A549 (cell line): ENCODE data around the gene LTV1. TPM values are rescaled to one million over a fixed set of nuclear protein-coding genes. Genes with fewer than 3 reads are reported as not detected.
"Not testable (repeated sequence)": the region's sequence is repeated elsewhere in the genome, so short reads cannot be mapped to it uniquely, and the experiment has no call there.

Experiments
- ATAC-seq, 2 experiments: fragments of 200-7000 bp in 1 of 2; fragments of >200 bp in 1 of 2; cut with Nextera tagmentation in 1 of 2; cut with Tn5 transposase in 1 of 2; 3 replicates each; pipeline versions ENCODE4 v1.8.0 to v1.9.1; 2018 to 2020; ENCODE audit warnings: mild to moderate bottlenecking in 1 of 2, moderate library complexity in 1 of 2
- CTCF ChIA-PET: fragments of 300-600 bp; sonication (Branson Sonifier 250); formaldehyde crosslinking; extraction: SDS; loops from one replicate; lab custom pipeline; 2021; ENCODE audit warnings: antibody characterized with exemption, inconsistent platforms; lab: Yijun Ruan, JAX
- POLR2A ChIA-PET: fragments of 350-600 bp; formaldehyde crosslinking; extraction: SDS; loops from one replicate; lab custom pipeline; 2021; ENCODE audit warnings: antibody characterized with exemption, inconsistent platforms; lab: Yijun Ruan, JAX
- DNase-seq, 2 experiments: peaks; one replicate each; pipeline versions ENCODE4 v3.0.0 to v3.0.0-alpha.2; 2011 to 2016; ENCODE audit warnings: low read depth in 1 of 2, low spot score in 1 of 2
- FAIRE-seq: peaks from 2 replicates; lab custom pipeline; 2011; peaks lifted over from hg19 to GRCh38; lab: Jason Lieb, UNC
- H3K27ac ChIP-seq, 2 experiments: fragments of >200 bp; sonication (Bioruptor Twin); formaldehyde crosslinking; 3 replicates each; pipeline ENCODE4 v1.5.1; 2016 to 2017
- H3K4me1 ChIP-seq: fragments of >200 bp; sonication (Bioruptor Twin); formaldehyde crosslinking; 3 replicates; pipeline ENCODE4 v1.6.1; 2016
- H3K4me2 ChIP-seq: fragments of >200 bp; sonication (Bioruptor Twin); formaldehyde crosslinking; 3 replicates; pipeline ENCODE4 v1.6.1; 2016
- H3K4me3 ChIP-seq: fragments of >200 bp; sonication (Bioruptor Twin); formaldehyde crosslinking; 3 replicates; pipeline ENCODE4 v1.5.1; 2016
- H3K9me3 ChIP-seq: fragments of >200 bp; sonication (Bioruptor Twin); formaldehyde crosslinking; 3 replicates; pipeline ENCODE4 v1.6.1; 2016
- EP300 ChIP-seq, 2 experiments: fragments of >200 bp; sonication (Bioruptor Twin); formaldehyde crosslinking; IDR thresholded peaks; 2 replicates in 1 of 2; 3 replicates in 1 of 2; pipeline ENCODE4 v1.6.1; 2016 to 2017
- GATA3 ChIP-seq: IDR thresholded peaks from 2 replicates; pipeline ENCODE4 v1.6.1; 2012; ENCODE audit warnings: borderline replicate concordance
- HOXB13 ChIP-seq: fragments of 250-450 bp; sonication (Bioruptor Pico); IDR thresholded peaks from 2 replicates; pipeline ENCODE4 v1.5.0; 2020; ENCODE audit warnings: low read depth, mild to moderate bottlenecking, moderate library complexity
- KDM5A ChIP-seq: fragments of 200-600 bp; sonication (generic); IDR thresholded peaks from 2 replicates; pipeline ENCODE4 v1.6.1; 2016; ENCODE audit warnings: antibody characterized with exemption, mild to moderate bottlenecking
- MAZ ChIP-seq: fragments of 150-350 bp; IDR thresholded peaks from 2 replicates; pipeline ENCODE4 v1.6.1; 2014; ENCODE audit warnings: antibody characterized with exemption, low read depth, low read length, borderline replicate concordance
- MYC ChIP-seq: IDR thresholded peaks from 2 replicates; pipeline ENCODE4 v1.6.1; 2012; ENCODE audit warnings: mild to moderate bottlenecking, inconsistent platforms, low read length, improper control_type of control experiment, borderline replicate concordance
- NPAS2 ChIP-seq: fragments of 250-450 bp; sonication (Bioruptor Pico); IDR thresholded peaks from 2 replicates; pipeline ENCODE4 v1.8.0; 2022; ENCODE audit warnings: mild to moderate bottlenecking, moderate library complexity, borderline replicate concordance
- NR3C1 ChIP-seq: fragments of >200 bp; sonication (Bioruptor Twin); formaldehyde crosslinking; IDR thresholded peaks from 3 replicates; pipeline ENCODE4 v1.6.1; 2017
- POLR2A ChIP-seq: IDR thresholded peaks from 2 replicates; pipeline ENCODE4 v1.6.1; 2012; ENCODE audit warnings: mild to moderate bottlenecking, low read length
- RAD21 ChIP-seq, 2 experiments: fragments of >200 bp in 1 of 2; sonication (Bioruptor Twin) in 1 of 2; formaldehyde crosslinking in 1 of 2; IDR thresholded peaks in 1 of 2; conservative IDR thresholded peaks in 1 of 2; 2 replicates in 1 of 2; 3 replicates in 1 of 2; pipeline ENCODE4 v1.6.1; 2012 to 2018; ENCODE audit warnings: inconsistent platforms in 1 of 2
- RCOR1 ChIP-seq: fragments of 150-350 bp; IDR thresholded peaks from 2 replicates; pipeline ENCODE4 v1.6.1; 2014; ENCODE audit warnings: antibody characterized with exemption, low read length, low read depth
- TP53 ChIP-seq: fragments of 250-450 bp; sonication (Bioruptor Pico); IDR thresholded peaks from 2 replicates; pipeline ENCODE4 v1.5.0; 2021; ENCODE audit warnings: mild to moderate bottlenecking, moderate library complexity
- ZC3H11A ChIP-seq: fragments of 450-650 bp; IDR thresholded peaks from 2 replicates; pipeline ENCODE4 v1.6.1; 2014; ENCODE audit warnings: antibody characterized with exemption, mild to moderate bottlenecking
- ZNF302 ChIP-seq: fragments of 250-450 bp; sonication (Bioruptor Pico); IDR thresholded peaks from 2 replicates; pipeline ENCODE4 v1.9.0; 2021; ENCODE audit warnings: inconsistent platforms, mild to moderate bottlenecking, moderate library complexity
- WGBS: methylation state at CpG from one replicate; pipeline ENCODE4 v1.1.6; 2017; ENCODE audit errors: missing lambda C conversion rate; 5-methylcytosine and 5-hydroxymethylcytosine counted together
- polyA plus RNA-seq, 4 experiments: library from polyadenylated mRNA; depleted of rRNA in 3 of 4; stranded (reverse); fragments of >200 nt; fragmentation: RNase III in 1 of 4; extraction: RNeasy Plus Mini Kit Qiagen cat#74134 plus additional on column Dnase treatment in 1 of 4; gene quantifications; 2 replicates in 3 of 4; 3 replicates in 1 of 4; pipeline ENCODE4 v1.2.3, GENCODE V29; 2011 to 2017
- TF ChIP-seq, protein P1 (sequence below): fragments of >200 bp; sonication (Bioruptor Twin); formaldehyde crosslinking; IDR thresholded peaks from 2 replicates; pipeline ENCODE4 v1.6.1; 2016
- TF ChIP-seq, protein P2 (sequence below): fragments of 250-450 bp; sonication (Bioruptor Pico); IDR thresholded peaks from 2 replicates; pipeline ENCODE4 v1.5.0; 2021; ENCODE audit warnings: mild to moderate bottlenecking, moderate library complexity, borderline replicate concordance
- TF ChIP-seq, protein P3 (sequence below): fragments of 250-450 bp; sonication (Bioruptor Pico); IDR thresholded peaks from 2 replicates; pipeline ENCODE4 v1.5.0; 2020; ENCODE audit warnings: low read depth, mild to moderate bottlenecking, moderate library complexity
- TF ChIP-seq, protein P4 (sequence below): fragments of 200-600 bp; sonication (generic); IDR thresholded peaks from 2 replicates; pipeline ENCODE4 v1.6.1; 2016; ENCODE audit warnings: antibody characterized with exemption, mild to moderate bottlenecking, moderate library complexity

Gene LTV1
- polyA plus RNA-seq, 2 of the 4 experiments (the other 2 are of a cell fraction), result 50.7 to 52.4 TPM

DNA sequence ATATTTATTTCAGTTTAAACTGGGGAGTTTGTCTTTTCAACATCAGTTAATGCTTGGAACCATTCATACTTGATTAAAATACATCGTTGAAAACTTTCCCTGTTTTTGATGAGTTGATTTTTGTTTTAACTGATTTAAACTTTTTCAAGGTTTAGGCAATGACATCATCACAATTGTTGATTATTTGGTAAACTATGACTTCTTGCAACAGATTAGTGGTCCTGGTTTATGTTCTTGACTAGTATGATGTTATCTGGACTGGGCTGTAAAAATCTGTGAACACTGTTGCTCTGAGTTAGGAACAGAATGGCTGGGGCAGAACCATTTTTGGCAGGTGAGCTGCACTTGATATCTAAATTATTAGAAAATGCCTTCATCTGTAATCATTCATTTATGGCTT is 21.1 kb downstream of the LTV1 start, which contains the start of gene ZC2HC1B:
ZC2HC1B (plus strand) TSS at position 241 of the 400 bp plus-strand sequence; CDS start at position 307, 66 bp downstream.
- H3K4me3 ChIP-seq, result no peak within 1 kb of the TSS
- H3K27ac ChIP-seq, result no peak within 1 kb of the TSS
- CTCF ChIA-PET, result no interaction called here
- 0 out of 3 replicates have a peak, but pooled peaks cover 2% of the 10 kb centered on the region for H3K9me3 ChIP-seq
- FAIRE-seq, result no peak
- POLR2A ChIA-PET, result no interaction called here
- 95% methylated on average over 1 of the region's 1 CpG for WGBS
- H3K4me2 ChIP-seq, result no peak within 1 kb of the TSS
- H3K4me1 ChIP-seq, result no peaks in the 10 kb centered on the region
- TF ChIP-seq, protein P1, sequence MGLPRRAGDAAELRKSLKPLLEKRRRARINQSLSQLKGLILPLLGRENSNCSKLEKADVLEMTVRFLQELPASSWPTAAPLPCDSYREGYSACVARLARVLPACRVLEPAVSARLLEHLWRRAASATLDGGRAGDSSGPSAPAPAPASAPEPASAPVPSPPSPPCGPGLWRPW, result no peak
- no peak for TF ChIP-seq GATA3
- TF ChIP-seq EP300 (IDR thresholded peaks at IDR 0.05), result no peak
- TF ChIP-seq POLR2A, result no peak
- no peak for TF ChIP-seq HOXB13 (CRISPR knock-in tag)
- TF ChIP-seq NR3C1, result no peak
- TF ChIP-seq RAD21 (conservative IDR thresholded peaks at IDR 0.05 in 1 of 2, IDR thresholded peaks at IDR 0.05 in 1 of 2), result no peak
- TF ChIP-seq ZNF302, result no peak
- TF ChIP-seq MYC, result no peak
- DNase-seq, result no peak
- no peak for ATAC-seq

DNA sequence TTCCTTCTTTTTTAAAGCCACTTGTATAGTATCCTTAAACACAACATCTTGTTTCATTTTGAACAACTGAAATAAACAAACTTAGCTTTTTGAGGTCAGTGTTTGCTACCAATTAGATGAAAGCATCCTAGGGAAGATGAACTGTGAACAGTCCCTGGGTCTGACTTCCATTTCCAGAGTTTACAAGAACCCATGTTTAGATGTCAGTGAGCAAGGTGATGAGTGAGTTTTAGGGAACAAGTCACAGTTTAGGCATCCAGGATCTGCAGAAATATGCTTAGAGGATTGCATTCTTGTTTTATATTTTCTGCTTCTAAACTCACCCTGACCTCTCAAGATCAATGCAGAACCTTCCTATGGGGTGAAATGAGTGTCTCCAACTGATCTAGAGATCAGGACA is 24.1 kb downstream of the LTV1 start:
- H3K27ac ChIP-seq, result no peak overlapping the region
- H3K4me1 ChIP-seq, result no peaks in the 10 kb centered on the region
- H3K4me3 ChIP-seq, result no peak overlapping the region
- H3K4me2 ChIP-seq, result no peak overlapping the region
- FAIRE-seq (no peak), ATAC-seq (no peak), DNase-seq (no peak)
- ChIA-PET CTCF (no interaction called here), POLR2A (no interaction called here)
- H3K9me3 ChIP-seq, result 0 out of 3 replicates have a peak, but pooled peaks cover 2% of the 10 kb centered on the region
- no peak for TF ChIP-seq ZNF302
- TF ChIP-seq NPAS2, result no peak
- TF ChIP-seq POLR2A, result no peak
- TF ChIP-seq TP53, result no peak
- TF ChIP-seq, protein P2, sequence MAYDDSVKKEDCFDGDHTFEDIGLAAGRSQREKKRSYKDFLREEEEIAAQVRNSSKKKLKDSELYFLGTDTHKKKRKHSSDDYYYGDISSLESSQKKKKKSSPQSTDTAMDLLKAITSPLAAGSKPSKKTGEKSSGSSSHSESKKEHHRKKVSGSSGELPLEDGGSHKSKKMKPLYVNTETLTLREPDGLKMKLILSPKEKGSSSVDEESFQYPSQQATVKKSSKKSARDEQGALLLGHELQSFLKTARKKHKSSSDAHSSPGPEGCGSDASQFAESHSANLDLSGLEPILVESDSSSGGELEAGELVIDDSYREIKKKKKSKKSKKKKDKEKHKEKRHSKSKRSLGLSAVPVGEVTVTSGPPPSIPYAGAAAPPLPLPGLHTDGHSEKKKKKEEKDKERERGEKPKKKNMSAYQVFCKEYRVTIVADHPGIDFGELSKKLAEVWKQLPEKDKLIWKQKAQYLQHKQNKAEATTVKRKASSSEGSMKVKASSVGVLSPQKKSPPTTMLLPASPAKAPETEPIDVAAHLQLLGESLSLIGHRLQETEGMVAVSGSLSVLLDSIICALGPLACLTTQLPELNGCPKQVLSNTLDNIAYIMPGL (CRISPR knock-in tag), result no peak
- no peak for TF ChIP-seq MAZ
- TF ChIP-seq, protein P3, sequence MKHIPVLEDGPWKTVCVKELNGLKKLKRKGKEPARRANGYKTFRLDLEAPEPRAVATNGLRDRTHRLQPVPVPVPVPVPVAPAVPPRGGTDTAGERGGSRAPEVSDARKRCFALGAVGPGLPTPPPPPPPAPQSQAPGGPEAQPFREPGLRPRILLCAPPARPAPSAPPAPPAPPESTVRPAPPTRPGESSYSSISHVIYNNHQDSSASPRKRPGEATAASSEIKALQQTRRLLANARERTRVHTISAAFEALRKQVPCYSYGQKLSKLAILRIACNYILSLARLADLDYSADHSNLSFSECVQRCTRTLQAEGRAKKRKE (CRISPR knock-in tag), result no peak
- TF ChIP-seq, protein P4, sequence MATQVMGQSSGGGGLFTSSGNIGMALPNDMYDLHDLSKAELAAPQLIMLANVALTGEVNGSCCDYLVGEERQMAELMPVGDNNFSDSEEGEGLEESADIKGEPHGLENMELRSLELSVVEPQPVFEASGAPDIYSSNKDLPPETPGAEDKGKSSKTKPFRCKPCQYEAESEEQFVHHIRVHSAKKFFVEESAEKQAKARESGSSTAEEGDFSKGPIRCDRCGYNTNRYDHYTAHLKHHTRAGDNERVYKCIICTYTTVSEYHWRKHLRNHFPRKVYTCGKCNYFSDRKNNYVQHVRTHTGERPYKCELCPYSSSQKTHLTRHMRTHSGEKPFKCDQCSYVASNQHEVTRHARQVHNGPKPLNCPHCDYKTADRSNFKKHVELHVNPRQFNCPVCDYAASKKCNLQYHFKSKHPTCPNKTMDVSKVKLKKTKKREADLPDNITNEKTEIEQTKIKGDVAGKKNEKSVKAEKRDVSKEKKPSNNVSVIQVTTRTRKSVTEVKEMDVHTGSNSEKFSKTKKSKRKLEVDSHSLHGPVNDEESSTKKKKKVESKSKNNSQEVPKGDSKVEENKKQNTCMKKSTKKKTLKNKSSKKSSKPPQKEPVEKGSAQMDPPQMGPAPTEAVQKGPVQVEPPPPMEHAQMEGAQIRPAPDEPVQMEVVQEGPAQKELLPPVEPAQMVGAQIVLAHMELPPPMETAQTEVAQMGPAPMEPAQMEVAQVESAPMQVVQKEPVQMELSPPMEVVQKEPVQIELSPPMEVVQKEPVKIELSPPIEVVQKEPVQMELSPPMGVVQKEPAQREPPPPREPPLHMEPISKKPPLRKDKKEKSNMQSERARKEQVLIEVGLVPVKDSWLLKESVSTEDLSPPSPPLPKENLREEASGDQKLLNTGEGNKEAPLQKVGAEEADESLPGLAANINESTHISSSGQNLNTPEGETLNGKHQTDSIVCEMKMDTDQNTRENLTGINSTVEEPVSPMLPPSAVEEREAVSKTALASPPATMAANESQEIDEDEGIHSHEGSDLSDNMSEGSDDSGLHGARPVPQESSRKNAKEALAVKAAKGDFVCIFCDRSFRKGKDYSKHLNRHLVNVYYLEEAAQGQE, result no peak
- no peak for TF ChIP-seq ZC3H11A
- TF ChIP-seq RCOR1, result no peak
- TF ChIP-seq NR3C1, result no peak
- no peak for TF ChIP-seq KDM5A

DNA sequence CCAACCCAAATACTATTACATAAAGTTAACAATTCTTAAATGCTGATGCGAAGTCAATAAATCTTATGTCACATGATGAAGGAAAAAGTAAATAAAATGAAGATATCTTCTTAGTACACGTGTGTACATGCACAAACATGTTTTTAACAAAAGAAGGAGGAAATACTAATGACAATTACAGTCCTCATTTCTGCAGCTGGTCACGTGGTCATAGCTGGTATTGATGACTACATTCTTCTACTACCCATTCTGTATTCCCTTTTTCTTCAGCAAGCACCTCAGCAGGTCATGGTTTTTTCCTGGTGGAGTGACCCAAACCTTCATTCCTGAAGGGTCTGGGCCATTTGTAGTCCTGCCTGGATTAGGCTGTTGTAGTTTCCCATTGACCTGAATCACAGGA is 25.7 kb downstream of the LTV1 start:
- POLR2A ChIA-PET, result not testable (repeated sequence)

DNA sequence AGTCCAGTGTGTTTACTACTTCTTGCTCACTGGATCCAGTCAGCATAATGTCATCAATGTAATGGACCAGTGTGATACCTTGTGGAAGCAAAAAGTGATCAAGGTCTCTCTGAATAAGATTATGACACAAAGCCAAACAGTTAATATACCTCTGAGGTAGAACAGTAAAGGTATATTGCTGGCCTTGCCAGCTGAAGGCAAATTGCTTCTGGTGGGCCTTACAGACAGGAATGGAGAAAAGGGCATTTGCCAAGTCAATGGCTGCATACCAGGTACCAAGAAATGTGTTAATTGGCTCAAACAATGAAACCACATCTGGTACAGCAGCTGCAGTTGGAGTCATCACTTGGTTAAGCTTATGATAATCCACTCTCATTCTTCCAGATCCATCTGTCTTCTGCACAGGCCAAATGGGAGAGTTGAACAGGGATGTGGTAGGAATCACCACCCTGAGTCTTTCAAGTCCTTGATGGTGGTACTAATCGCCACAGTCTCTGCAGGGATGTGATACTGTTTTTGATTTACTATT is 28.1 kb downstream of the LTV1 start:
- CTCF ChIA-PET, H3K4me3 ChIP-seq, H3K9me3 ChIP-seq, ATAC-seq, H3K4me1 ChIP-seq, H3K4me2 ChIP-seq, DNase-seq, FAIRE-seq, POLR2A ChIA-PET, H3K27ac ChIP-seq: not testable (repeated sequence)
- 36% methylated on average over 1 of the region's 1 CpG for WGBS

More for the DNA sequence above, 25.7 kb downstream of the LTV1 start:
- 39% methylated on average over 3 of the region's 3 CpGs for WGBS
- H3K27ac ChIP-seq, H3K4me3 ChIP-seq, H3K9me3 ChIP-seq, ATAC-seq, DNase-seq, H3K4me2 ChIP-seq, FAIRE-seq, H3K4me1 ChIP-seq, CTCF ChIA-PET: not testable (repeated sequence)
